HepG2 (cell line): ENCODE data around the gene IL3. TPM values are rescaled to one million over a fixed set of nuclear protein-coding genes. Genes with fewer than 3 reads are reported as not detected.

Experiments
- ATAC-seq: fragments of 200-7000 bp; cut with Tn5 transposase; 3 replicates; pipeline ENCODE4 v1.9.1; 2020; ENCODE audit warnings: mild to moderate bottlenecking, moderate library complexity
- BruUV-seq: library from RNA; stranded (reverse); fragments of 400-500 nt; replicated peaks from 2 replicates; lab custom pipeline; 2021; lab: Mats Ljungman, UMichigan
- CTCF ChIA-PET: fragments of 300-600 bp; formaldehyde crosslinking; extraction: SDS; loops from one replicate; lab custom pipeline; 2021; ENCODE audit warnings: low total read pairs, inconsistent platforms, low intra/inter-chr PET ratio; lab: Yijun Ruan, JAX
- POLR2A ChIA-PET: fragments of 350-600 bp; sonication (Branson Sonifier 250); formaldehyde crosslinking; loops from one replicate; lab custom pipeline; 2020; ENCODE audit warnings: antibody characterized with exemption, inconsistent platforms; lab: Yijun Ruan, JAX
- DNase-seq: peaks from one replicate; pipeline ENCODE4 v3.0.0-alpha.2; 2015; ENCODE audit warnings: low spot score
- FAIRE-seq: peaks from 3 replicates; lab custom pipeline; 2011; peaks lifted over from hg19 to GRCh38; lab: Jason Lieb, UNC
- H2AFZ ChIP-seq: one replicate; pipeline ENCODE4 v1.6.1; 2011; ENCODE audit warnings: low read length, inconsistent platforms
- H3K27ac ChIP-seq: fragments of 300-600 bp; 3 replicates; pipeline ENCODE4 v1.8.0; 2011; ENCODE audit warnings: mixed run types, mild to moderate bottlenecking, mixed read lengths, low read length, inconsistent platforms; ENCODE audit not compliant: insufficient read depth; ENCODE audit errors: extremely low read length
- H3K27me3 ChIP-seq, 2 experiments: fragments of 200-600 bp in 1 of 2; 2 replicates in 1 of 2; 3 replicates in 1 of 2; pipeline versions ENCODE4 v1.6.0 to v1.8.0; 2011; ENCODE audit warnings: low read length in 2 of 2, mild to moderate bottlenecking in 2 of 2, moderate library complexity in 2 of 2, inconsistent platforms in 1 of 2; ENCODE audit not compliant: insufficient read depth in 2 of 2, control insufficient read depth in 1 of 2
- H3K36me3 ChIP-seq, 2 experiments: fragments of 200-600 bp in 1 of 2; replicated peaks in 1 of 2; 2 replicates in 1 of 2; 3 replicates in 1 of 2; pipeline versions ENCODE4 v1.5.1 to v1.8.0; 2011; ENCODE audit warnings: low read length in 2 of 2, inconsistent platforms in 1 of 2; ENCODE audit not compliant: insufficient read depth in 2 of 2, control insufficient read depth in 1 of 2
- H3K4me1 ChIP-seq: 2 replicates; pipeline ENCODE4 v1.5.1; 2012; ENCODE audit warnings: low read length, inconsistent platforms; ENCODE audit not compliant: insufficient read depth
- H3K4me2 ChIP-seq: 2 replicates; pipeline ENCODE4 v1.6.0; 2011; ENCODE audit warnings: low read depth, low read length, inconsistent platforms
- H3K4me3 ChIP-seq, 3 experiments: fragments of 200-600 bp in 1 of 3; sonication (generic), shearing (Covaris generic) in 1 of 3; replicated peaks in 1 of 3; 2 replicates each; pipeline ENCODE4 v1.5.1; 2011 to 2016; ENCODE audit warnings: low read length in 3 of 3, inconsistent platforms in 2 of 3, low read depth in 2 of 3, mild to moderate bottlenecking in 2 of 3, control low read depth in 1 of 3, mixed read lengths in 1 of 3; ENCODE audit not compliant: insufficient read depth in 1 of 3
- H3K79me2 ChIP-seq: one replicate; pipeline ENCODE4 v1.6.1; 2011; ENCODE audit warnings: low read length, inconsistent platforms; ENCODE audit not compliant: insufficient read depth
- H3K9ac ChIP-seq: 2 replicates; pipeline ENCODE4 v1.6.0; 2011; ENCODE audit warnings: mild to moderate bottlenecking, low read depth, low read length, inconsistent platforms; ENCODE audit not compliant: insufficient read depth
- H3K9me3 ChIP-seq: 2 replicates; pipeline ENCODE4 v1.5.1; 2012; ENCODE audit warnings: mild to moderate bottlenecking, low read length
- H4K20me1 ChIP-seq: 2 replicates; pipeline ENCODE4 v1.6.0; 2011; ENCODE audit warnings: inconsistent platforms, mild to moderate bottlenecking, low read length, moderate library complexity; ENCODE audit not compliant: insufficient read depth
- ARNTL ChIP-seq: sonication (generic); formaldehyde crosslinking; IDR thresholded peaks from 2 replicates; pipeline ENCODE4 v1.4.0; 2020; ENCODE audit warnings: mild to moderate bottlenecking, missing genetic modification reagents
- ATAD3A ChIP-seq: sonication (generic); formaldehyde crosslinking; IDR thresholded peaks from 2 replicates; pipeline ENCODE4 v1.4.0; 2020; ENCODE audit warnings: missing genetic modification reagents
- BCL3 ChIP-seq: sonication (generic); formaldehyde crosslinking; IDR thresholded peaks from 2 replicates; pipeline ENCODE4 v1.5.1; 2020; ENCODE audit warnings: mild to moderate bottlenecking, missing genetic modification reagents, moderate library complexity
- HNF1A ChIP-seq, 2 experiments: sonication (generic) in 1 of 2; formaldehyde crosslinking in 1 of 2; IDR thresholded peaks; 2 replicates each; pipeline versions ENCODE4 v1.4.0 to v1.6.1; 2016 to 2020; ENCODE audit warnings: borderline replicate concordance in 1 of 2, low read depth in 1 of 2, mild to moderate bottlenecking in 1 of 2, missing genetic modification reagents in 1 of 2
- NR2F6 ChIP-seq, 2 experiments: IDR thresholded peaks; 2 replicates each; pipeline ENCODE4 v1.6.1; 2016; ENCODE audit warnings: antibody characterized with exemption in 1 of 2, mild to moderate bottlenecking in 1 of 2
- YEATS2 ChIP-seq: sonication (generic); formaldehyde crosslinking; IDR thresholded peaks from 2 replicates; pipeline ENCODE4 v1.4.0; 2020; ENCODE audit warnings: missing genetic modification reagents, borderline replicate concordance
- ZBTB37 ChIP-seq: sonication (generic); formaldehyde crosslinking; IDR thresholded peaks from 2 replicates; pipeline ENCODE4 v1.4.0; 2020; ENCODE audit warnings: mild to moderate bottlenecking, missing genetic modification reagents
- ZFP36L1 ChIP-seq: sonication (generic); formaldehyde crosslinking; IDR thresholded peaks from 2 replicates; pipeline ENCODE4 v1.8.0; 2022; ENCODE audit warnings: mild to moderate bottlenecking, missing genetic modification reagents, moderate library complexity
- ZFP62 ChIP-seq: sonication (generic); formaldehyde crosslinking; IDR thresholded peaks from 2 replicates; pipeline ENCODE4 v1.4.0; 2020; ENCODE audit warnings: missing genetic modification reagents
- ZNF567 ChIP-seq: sonication (generic); formaldehyde crosslinking; IDR thresholded peaks from 2 replicates; pipeline ENCODE4 v1.8.1; 2023; ENCODE audit warnings: mild to moderate bottlenecking, missing genetic modification reagents, borderline replicate concordance
- ZNF576 ChIP-seq: sonication (generic); formaldehyde crosslinking; IDR thresholded peaks from 2 replicates; pipeline ENCODE4 v1.4.0; 2020; ENCODE audit warnings: mild to moderate bottlenecking, missing genetic modification reagents
- ZNF7 ChIP-seq: IDR thresholded peaks from 2 replicates; pipeline ENCODE4 v1.6.1; 2016; ENCODE audit warnings: missing biosample characterization, missing genetic modification reagents
- WGBS: methylation state at CpG from one replicate; pipeline ENCODE4 v1.1.6; 2017; ENCODE audit warnings: low lambda C conversion rate; 5-methylcytosine and 5-hydroxymethylcytosine counted together
- in situ Hi-C: cut with HindIII; loops from 2 replicates; pipeline ENCODE4 v1.10.0; 2017; ENCODE audit warnings: low pct_unique_long_range_greater_than_20kb; ENCODE audit not compliant: extremely low pct_ligation_motif_present
- intact Hi-C: fragments of 100-400 bp; cut with micrococcal nuclease; formaldehyde crosslinking; loops from one replicate; pipeline ENCODE4 v1.10.0; 2022; ENCODE audit not compliant: unreplicated experiment
- polyA plus RNA-seq, 8 experiments: library from polyadenylated mRNA; depleted of rRNA in 3 of 8; stranded (reverse) in 7 of 8; unstranded in 1 of 8; fragments of >200 nt; fragmentation: Illumina TruSeq in 4 of 8; extraction: Trizol in 4 of 8; gene quantifications; 2 replicates each; pipeline versions ENCODE4 v1.2.1 to v1.2.3, GENCODE V29; 2011 to 2016; ENCODE audit warnings: low read depth in 4 of 8, missing spikeins in 1 of 8, mixed read lengths in 1 of 8; ENCODE audit not compliant: insufficient read depth in 1 of 8
- total RNA-seq, 5 experiments: library from RNA; depleted of rRNA; stranded (reverse); fragments of >200 nt; fragmentation: Illumina TruSeq; extraction: Trizol; gene quantifications; 2 replicates each; pipeline ENCODE4 v1.2.3, GENCODE V29; 2016; ENCODE audit warnings: low read depth in 1 of 5

IL3 gene
- total and polyA plus RNA-seq, 2 of the 13 experiments (the other 11 are each of a cell fraction or from before 2014, with no cell fraction given) = not detected

- ChIA-PET POLR2A (no interaction called here), CTCF (no interaction called here)
- TF ChIP-seq ATAD3A (CRISPR knock-in tag) (no peak), ZNF567 (no peak), BCL3 (CRISPR knock-in tag) (no peak), ZNF7 (CRISPR knock-in tag) (no peak), ZFP62 (CRISPR knock-in tag) (no peak), ZBTB37 (CRISPR knock-in tag) (no peak), ZFP36L1 (CRISPR knock-in tag) (no peak), ZNF576 (no peak), HNF1A (IDR thresholded peaks at IDR 0.05; ENCODE audit: low read depth) (no peak), HNF1A (CRISPR knock-in tag; IDR thresholded peaks at IDR 0.05; ENCODE audit: borderline replicate concordance) (no peak), YEATS2 (CRISPR knock-in tag) (no peak), NR2F6 (IDR thresholded peaks at IDR 0.05) (no peak), NR2F6 (CRISPR knock-in tag; IDR thresholded peaks at IDR 0.05) (no peak), ARNTL (CRISPR knock-in tag) (no peak)
- Histone ChIP-seq H3K9me3 (no peaks in the 10 kb centered on the region), H3K4me3 (no peak overlapping the region), H3K27me3 (peaks cover 0 to 11% of the 10 kb centered on the region in 2 experiments; a peak in 4 of 5 replicates), H4K20me1 (no peaks in the 10 kb centered on the region), H3K4me1 (no peaks in the 10 kb centered on the region), H3K36me3 (no peaks in the 10 kb centered on the region), H3K27ac (no peak overlapping the region), H3K9ac (no peak overlapping the region), H3K79me2 (no peaks in the 10 kb centered on the region), H3K4me2 (no peak overlapping the region), H2AFZ (no peak overlapping the region)
- WGBS = 27% methylated on average over 4 of the region's 5 CpGs
- ATAC-seq (no peak), DNase-seq (no peak), FAIRE-seq (no peak)
- in situ Hi-C loops (loop anchor here (25.0 kb wide), 1 partner anchor 586 kb away; no protein-coding TSS in a partner anchor), intact Hi-C loops (no loop called here)
- no TSS peak for BruUV-seq
Observed at GRCh38 chr5:132023258-132024116, 37.0 kb upstream of the IL3 start.
